ENCODE results near the gene GPHN. TPM values are rescaled to one million over a fixed set of nuclear protein-coding genes. Genes with fewer than 3 reads are reported as not detected.

GPHN gene
- total RNA-seq, 1 experiment from 2014 or later = 34.9 TPM

- CTCF ChIA-PET = no interaction called here
- intact Hi-C loops (cut with micrococcal nuclease; ENCODE audit: unreplicated experiment) = no loop called here
- Mint-ChIP-seq H3K4me3 (ENCODE audit: low read depth, unreplicated experiment) (no peak overlapping the region), H3K27me3 (ENCODE audit: unreplicated experiment) (no peaks in the 10 kb centered on the region), H3K27ac (ENCODE audit: unreplicated experiment) (no peak overlapping the region), H3K36me3 (ENCODE audit: insufficient read depth, unreplicated experiment) (no peaks in the 10 kb centered on the region), H3K4me1 (ENCODE audit: low read depth, unreplicated experiment) (no peaks in the 10 kb centered on the region), H3K9me3 (ENCODE audit: low read depth, unreplicated experiment) (no peaks in the 10 kb centered on the region)
- BruUV-seq (replicated peaks) = no TSS peak
- TF ChIP-seq CTCF (IDR thresholded peaks at IDR 0.05; ENCODE audit: unreplicated experiment) = no peak
- no peak for DNase-seq
Observed at GRCh38 chr14:66975251-66975650, 467.3 kb downstream of the GPHN start.

GRCh38 chr14:66979101-66979974 is 471.4 kb downstream of the GPHN start:
- TF ChIP-seq CTCF (IDR thresholded peaks at IDR 0.05; ENCODE audit: unreplicated experiment) = no peak

GRCh38 chr14:66982247-66982646 is 474.3 kb downstream of the GPHN start:
- intact Hi-C loops (cut with micrococcal nuclease; ENCODE audit: unreplicated experiment) = no loop called here
- no peaks in the 10 kb centered on the region for H3K36me3 Mint-ChIP-seq (ENCODE audit: insufficient read depth, unreplicated experiment)
- no peaks in the 10 kb centered on the region for H3K9me3 Mint-ChIP-seq (ENCODE audit: low read depth, unreplicated experiment)
- no peak for TF ChIP-seq CTCF (IDR thresholded peaks at IDR 0.05; ENCODE audit: unreplicated experiment)
- no peaks in the 10 kb centered on the region for H3K4me1 Mint-ChIP-seq (ENCODE audit: low read depth, unreplicated experiment)
- H3K27me3 Mint-ChIP-seq (ENCODE audit: unreplicated experiment) = no peaks in the 10 kb centered on the region
- DNase-seq = no peak
- CTCF ChIA-PET = no interaction called here
- no peak overlapping the region for H3K27ac Mint-ChIP-seq (ENCODE audit: unreplicated experiment)
- no peak overlapping the region for H3K4me3 Mint-ChIP-seq (ENCODE audit: low read depth, unreplicated experiment)
- no TSS peak for BruUV-seq (replicated peaks)

More at GRCh38 chr14:66979101-66979974, 471.4 kb downstream of the GPHN start:
- CTCF ChIA-PET = no interaction called here
- BruUV-seq (replicated peaks) = no TSS peak
- H3K4me1 Mint-ChIP-seq (ENCODE audit: low read depth, unreplicated experiment) = no peaks in the 10 kb centered on the region
- intact Hi-C loops (cut with micrococcal nuclease; ENCODE audit: unreplicated experiment) = no loop called here
- no peak overlapping the region for H3K27ac Mint-ChIP-seq (ENCODE audit: unreplicated experiment)
- H3K9me3 Mint-ChIP-seq (ENCODE audit: low read depth, unreplicated experiment) = no peaks in the 10 kb centered on the region
- no peaks in the 10 kb centered on the region for H3K27me3 Mint-ChIP-seq (ENCODE audit: unreplicated experiment)
- no peak overlapping the region for H3K4me3 Mint-ChIP-seq (ENCODE audit: low read depth, unreplicated experiment)
- H3K36me3 Mint-ChIP-seq (ENCODE audit: insufficient read depth, unreplicated experiment) = no peaks in the 10 kb centered on the region
- no peak for DNase-seq

GRCh38 chr14:66992776-66993175 is 484.8 kb downstream of the GPHN start:
- no peak for TF ChIP-seq CTCF (IDR thresholded peaks at IDR 0.05; ENCODE audit: unreplicated experiment)
- Mint-ChIP-seq H3K4me1 (ENCODE audit: low read depth, unreplicated experiment) (no peaks in the 10 kb centered on the region), H3K4me3 (ENCODE audit: low read depth, unreplicated experiment) (no peak overlapping the region), H3K27ac (ENCODE audit: unreplicated experiment) (no peak overlapping the region), H3K27me3 (ENCODE audit: unreplicated experiment) (no peaks in the 10 kb centered on the region), H3K9me3 (ENCODE audit: low read depth, unreplicated experiment) (no peaks in the 10 kb centered on the region), H3K36me3 (ENCODE audit: insufficient read depth, unreplicated experiment) (no peaks in the 10 kb centered on the region)
- BruUV-seq (replicated peaks) = no TSS peak
- intact Hi-C loops (cut with micrococcal nuclease; ENCODE audit: unreplicated experiment) = no loop called here
- DNase-seq = no peak
- CTCF ChIA-PET = no interaction called here

Measured in Calu3 (cell line).